Measurements from ENCODE around the gene MAPK13.
A peak's percentile ranks its signal among the peaks of the same experiment; 100 is the strongest.
"Not testable (repeated sequence)": the region's sequence is repeated elsewhere in the genome, so short reads cannot be mapped to it uniquely, and the experiment has no call there.

The MAPK13 gene

DNA sequence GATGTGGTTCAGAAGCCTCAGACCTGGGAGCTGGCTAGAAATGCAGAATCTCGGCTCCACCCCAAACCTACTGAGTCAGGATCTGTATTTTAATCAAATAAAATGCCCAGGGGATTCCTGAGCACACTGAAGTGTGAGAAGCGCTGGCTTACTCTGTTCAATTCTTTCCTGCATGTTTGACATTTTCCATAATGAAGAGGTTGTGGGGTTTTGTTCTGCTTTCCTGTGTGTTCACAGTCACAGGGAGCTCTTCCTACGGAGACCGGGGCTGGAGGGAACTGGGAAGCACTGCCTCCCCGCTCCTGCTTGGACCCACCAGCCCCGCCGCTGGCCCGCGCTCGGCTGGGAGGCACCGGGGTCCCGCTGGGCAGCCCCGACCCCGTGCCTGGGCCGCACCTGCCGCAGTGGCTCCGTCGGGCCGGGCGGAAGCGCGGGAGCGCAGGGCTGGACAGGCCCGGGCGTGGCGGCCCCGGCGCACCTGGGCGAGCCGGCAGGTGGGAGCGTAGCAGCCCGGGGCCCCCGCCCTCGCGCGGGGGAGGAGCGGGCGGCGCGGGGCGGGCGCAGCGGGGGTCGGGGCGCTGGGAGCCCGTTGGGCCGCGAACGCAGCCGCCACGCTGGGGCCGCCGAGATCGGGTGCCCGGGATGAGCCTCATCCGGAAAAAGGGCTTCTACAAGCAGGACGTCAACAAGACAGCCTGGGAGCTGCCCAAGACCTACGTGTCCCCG, at the start of gene MAPK13:
Gene MAPK13 (plus strand): TSS at position 573 of the 726 bp plus-strand sequence. CDS start 70 bp downstream, at position 643.
- DNase-seq, result no peak

DNA sequence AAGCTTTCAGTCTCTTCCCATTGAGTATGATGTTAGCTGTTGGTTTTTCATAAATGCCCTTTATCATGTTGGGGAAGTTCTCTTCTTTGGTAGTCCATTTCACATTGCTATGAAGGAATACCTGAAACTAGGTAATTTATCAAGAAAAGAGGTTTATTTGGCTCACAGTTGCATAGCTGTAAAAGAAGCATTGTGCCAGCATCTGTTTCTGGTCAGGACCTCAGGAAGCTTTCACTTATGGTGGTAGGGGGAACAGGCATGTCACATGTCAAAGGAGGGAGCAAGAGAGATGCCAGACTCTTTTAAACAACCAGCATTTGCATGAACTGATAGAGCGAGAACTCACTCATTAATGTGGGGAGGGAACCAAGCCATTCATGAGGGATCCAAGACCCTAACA, 48.0 kb upstream of the MAPK13 start:
- DNase-seq, result no peak

DNA sequence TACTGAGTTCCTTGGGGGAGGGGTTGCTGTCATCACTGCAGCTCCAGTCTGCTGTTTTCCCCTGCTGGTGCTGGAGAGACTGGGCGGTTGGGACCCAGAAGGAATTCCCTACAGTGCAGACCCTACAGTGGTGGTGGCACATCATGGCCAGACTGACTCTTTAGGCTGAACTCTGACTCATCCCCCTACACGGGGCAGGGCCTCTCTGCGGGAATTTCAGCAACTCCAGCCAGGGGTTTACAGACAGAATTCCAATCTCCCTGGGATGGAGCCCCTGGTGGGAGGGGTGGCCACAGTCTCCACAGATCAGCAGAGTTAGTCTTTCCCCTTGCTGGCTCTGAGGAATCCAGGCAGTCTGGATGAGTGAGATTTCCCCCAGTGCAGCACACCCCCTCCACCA, 46.9 kb upstream of the MAPK13 start:
- no peak for DNase-seq

DNA sequence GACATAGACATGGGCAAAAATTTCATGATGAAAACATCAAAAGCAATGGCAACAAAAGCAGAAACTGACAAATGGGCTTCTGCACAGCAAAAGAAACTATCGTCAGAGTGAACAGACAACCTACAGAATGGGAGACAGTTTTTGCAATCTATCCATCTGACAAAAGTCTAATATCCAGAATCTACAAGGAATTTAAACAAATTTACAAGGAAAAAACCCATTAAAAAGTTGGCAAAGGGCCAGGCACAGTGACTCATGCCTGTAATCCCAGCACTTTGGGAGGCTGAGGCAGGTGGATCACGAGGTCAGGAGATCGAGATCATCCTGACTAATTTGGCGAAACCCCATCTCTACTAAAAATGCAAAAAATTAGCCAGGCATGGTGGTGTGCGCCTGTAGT, 42.1 kb upstream of the MAPK13 start:
- not testable (repeated sequence) for DNase-seq

DNA sequence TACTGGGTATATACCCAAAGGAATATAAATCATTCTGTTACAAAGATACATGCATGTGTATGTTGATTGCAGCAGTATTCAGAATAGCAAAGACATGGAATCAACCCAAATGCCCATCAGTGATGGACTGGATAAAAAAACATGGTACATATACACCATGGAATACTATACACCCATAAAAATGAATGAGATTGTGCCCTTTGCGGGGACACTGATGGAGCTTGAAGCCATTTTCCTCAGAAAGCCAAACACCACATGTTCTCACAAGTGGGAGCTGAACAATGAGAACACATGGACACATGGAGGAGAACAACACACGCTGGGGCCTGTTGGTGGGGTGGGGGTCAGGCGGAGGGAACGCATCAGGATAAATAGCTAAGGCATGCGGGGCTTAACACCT, 41.3 kb upstream of the MAPK13 start:
- DNase-seq, result no peak

DNA sequence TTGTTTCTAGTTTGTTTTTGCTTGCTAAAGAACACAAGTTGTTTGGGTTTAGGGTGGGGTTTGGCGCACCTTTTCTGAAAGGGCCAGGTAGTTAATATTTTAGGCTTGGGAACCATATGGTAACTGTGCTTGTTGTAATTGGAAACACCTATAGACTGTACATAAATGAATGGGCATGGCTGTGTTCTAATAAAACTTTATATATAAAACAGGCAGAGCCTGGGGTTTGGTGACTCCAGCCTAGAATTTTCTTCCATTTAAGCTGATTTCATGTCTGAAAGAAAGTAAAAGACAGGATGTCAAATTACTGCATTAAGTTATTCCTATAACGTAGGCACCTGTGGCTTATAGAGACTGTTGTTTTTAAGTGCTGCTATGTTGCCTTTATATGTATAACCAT, 36.1 kb upstream of the MAPK13 start:
- no peak for DNase-seq

DNA sequence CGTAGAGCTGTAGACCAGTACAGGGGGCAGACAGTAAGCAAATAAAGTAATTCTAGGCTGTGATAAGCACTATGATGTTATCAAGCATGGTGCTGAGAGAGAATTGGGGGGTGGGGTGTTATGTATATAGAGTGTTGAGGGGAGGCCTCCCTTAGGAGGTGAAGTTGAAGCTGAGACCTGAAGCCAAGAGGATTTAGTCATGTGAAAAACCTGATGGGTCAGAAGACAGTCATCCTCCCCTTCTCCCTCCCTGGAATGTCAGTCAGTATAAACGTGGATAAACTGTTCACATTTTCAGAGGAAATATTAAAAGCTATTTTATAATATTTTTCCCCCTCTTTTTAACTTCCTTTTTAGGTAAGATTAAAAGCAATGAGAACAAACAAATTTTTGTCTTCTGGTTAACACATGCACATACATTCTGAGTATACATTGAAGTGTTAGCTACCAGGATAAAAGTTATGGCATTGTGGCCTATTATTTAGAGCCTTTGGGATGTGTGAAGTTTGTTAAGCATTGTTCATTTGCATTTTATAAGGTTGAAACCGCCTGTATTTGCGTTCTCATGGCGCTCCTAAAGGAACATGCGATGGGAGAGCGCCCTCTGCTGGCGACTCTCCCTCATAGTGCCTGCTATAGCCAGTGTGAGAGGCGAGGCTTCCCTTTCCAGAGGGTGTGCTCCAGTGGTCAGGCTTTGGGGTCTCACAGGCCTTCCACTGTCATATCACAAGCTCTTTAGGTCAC, 35.4 kb upstream of the MAPK13 start:
- peak; percentile 10 for DNase-seq

DNA sequence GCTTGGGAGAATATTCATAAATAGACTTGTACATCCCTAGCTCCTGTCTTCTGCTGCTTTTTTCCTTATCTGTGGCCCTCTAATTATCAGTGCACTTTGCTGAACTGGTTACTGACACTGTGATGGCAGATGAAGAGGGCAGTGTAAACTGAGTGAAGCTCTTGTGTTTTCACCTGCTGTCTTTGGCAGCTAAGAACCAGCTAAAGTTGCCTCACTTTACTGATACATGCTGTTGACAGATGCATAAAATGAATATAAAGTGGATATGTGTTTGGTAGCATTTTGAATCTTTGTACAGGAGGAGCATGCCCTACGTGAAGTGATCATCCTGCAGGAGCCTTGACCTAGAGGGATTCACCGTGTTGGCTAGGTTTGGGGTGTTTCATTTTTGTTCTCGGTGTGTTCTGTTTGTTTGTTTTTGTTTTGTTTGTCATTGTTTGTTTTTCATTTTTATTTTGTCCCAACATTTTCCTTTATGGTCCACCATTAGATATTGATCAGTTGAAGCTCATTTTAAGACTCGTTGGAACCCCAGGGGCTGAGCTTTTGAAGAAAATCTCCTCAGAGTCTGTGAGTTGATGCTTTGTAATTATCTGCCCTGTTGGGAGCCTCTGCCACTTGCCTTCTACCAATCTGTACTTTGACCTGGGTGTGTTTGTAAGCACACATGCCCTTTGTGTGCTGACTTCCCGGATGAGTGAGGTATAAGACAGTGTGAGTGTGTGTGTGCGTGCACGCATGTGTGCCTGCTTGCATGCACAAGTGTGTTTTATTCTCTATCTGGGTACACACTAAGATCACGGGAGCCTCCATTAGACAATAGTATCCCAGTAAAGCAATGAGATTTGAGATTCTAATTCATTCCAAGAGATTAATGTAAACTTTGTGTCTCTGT, 34.6 kb upstream of the MAPK13 start:
- no peak for DNase-seq

DNA sequence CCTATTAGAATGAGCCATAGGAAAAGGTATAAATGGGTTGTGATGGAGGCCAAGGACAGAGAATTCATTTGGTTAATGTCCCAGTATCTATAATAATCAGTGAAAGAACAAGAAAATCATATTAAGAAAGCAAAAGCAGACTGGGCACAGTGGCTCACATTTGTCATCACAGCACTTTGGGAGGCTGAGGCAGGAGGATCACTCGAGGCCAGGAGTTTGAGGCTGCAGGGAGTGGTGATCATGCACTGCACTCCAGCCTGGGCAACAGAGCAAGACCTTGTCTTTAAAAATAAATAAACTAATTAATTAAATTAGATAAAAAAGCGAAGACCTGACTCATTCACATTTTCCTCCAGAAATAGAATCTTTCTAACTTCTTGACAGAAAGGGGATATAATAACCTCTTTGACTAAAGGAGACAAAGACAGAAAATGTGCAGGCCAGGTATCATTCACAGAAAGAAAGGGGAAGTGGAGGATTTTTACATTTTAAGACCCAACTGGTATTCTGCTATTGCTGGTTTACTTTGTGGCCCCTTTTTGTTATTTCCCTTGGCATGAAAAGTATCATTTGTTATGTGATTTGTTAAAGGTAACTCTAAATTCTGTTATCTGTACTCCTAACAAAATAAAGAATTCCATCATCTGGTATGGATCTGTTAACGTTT, 31.9 kb upstream of the MAPK13 start:
- DNase-seq, result no peak

DNA sequence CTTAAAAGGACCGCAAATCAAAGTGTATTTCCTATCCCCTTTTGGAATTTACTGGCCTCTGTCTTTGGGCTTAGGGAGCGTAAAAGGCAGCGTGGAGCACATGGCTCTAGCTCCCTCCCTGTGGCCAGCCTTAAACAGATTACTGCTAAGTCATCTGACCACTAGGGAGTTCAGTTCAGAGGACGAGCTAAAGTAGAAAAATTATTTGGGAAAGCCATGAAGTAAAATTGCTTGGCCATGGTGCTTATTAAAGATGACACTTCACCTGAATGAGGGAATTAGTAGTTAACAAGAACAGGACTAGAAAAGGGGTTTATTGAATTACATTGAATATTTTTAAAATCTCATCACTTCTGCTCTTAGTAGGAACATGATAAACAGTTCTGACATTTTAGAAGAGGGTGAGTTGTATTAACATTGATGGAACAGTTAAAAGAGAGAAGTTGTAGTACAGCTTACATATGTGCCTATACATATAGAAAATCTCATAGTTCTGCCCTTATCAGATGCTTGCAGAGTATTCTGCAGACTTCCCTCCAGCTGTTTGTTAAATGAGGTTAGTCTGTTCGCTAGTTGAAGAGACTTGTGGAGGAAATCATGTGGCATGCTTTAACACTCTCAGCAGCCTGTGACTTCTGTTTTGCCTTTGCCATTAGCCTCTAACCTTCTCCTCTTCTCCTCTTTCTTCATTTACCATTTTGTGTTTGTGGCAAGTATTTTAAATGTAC, 31.2 kb upstream of the MAPK13 start:
- no peak for DNase-seq

DNA sequence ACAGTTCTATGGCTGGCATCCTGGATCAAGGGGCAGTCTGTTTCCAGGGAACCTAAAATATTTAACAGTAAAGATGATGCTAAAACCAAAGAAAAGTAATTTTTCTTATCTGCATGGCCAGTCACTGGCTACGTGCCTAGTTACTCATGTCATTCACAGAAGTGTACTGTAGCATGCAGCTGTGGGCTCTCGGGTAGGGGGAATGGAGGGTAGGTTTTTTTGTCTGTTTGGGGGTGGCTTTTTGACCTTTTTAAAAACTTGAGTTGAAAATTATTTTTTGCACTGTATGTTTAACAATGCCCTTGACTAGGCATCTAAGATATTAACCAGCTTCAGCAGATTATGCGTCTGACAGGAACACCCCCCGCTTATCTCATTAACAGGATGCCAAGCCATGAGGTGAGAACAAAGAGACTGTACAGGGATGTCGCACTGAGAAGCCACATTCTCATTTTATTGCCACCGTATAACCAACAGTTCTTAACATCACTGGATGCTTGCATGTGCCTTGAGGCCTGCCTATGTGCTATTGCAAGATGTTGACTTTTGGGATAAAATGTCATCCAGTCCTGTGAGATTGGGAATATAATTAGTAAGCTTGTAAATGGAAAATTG, 30.3 kb upstream of the MAPK13 start:
- DNase-seq, result no peak

DNA sequence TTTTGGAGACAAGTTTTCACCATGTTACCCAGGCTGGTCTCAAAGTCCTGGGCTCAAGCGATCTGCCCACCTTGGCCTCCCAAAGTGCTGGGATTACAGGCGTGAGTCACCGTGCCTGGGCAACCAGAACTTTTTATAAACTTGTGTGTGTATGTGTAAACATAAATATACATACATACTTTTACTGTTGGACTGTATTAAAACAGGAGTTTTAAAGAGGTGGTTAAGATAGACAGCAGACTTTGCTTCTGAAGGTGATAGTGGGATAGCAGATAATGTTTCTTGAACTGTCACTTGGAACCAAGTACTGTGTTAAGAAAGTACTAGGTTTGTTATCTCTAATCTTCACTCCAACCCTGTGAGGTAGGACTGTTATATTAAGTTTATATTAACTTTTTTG, 28.6 kb upstream of the MAPK13 start:
- DNase-seq, result no peak

DNA sequence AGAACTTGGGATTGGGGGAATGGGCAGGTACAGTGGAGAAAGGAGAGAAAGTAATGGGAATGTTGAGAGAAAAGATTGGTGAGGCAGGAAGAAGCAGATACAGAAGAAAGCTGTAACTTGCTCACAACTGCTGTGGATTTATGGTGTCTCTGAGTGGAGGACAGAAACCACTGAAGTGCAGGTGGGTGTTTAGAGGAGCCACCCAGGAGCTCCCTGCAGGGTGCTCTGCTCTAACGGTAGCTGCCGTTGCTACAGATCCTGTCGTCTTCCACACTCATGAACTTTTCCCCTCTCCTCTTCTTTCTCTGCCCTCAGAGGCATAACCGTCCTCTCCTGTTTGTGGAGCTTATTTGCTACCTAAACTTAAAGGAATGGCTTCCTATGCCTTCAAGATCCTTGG, 27.5 kb upstream of the MAPK13 start:
- DNase-seq, result no peak

DNA sequence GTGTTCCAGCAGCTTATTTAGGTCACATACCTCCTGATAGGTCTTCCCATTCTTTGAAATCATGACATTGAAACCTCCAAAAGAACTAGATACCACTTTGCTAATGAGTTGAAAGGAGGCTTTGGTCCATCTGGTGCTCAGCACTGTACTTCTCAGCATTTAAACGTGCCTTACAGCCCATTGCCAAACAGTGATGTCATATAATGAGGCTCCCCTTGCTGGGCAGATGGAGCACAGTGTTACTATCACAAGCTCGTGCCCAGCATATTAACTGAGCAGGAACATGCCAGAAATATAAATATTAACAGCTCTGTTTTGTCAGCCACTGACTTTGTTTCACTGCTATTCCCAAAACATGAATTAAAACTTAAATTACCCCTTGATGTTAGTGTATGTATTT, 25.5 kb upstream of the MAPK13 start:
- DNase-seq, result no peak

DNA sequence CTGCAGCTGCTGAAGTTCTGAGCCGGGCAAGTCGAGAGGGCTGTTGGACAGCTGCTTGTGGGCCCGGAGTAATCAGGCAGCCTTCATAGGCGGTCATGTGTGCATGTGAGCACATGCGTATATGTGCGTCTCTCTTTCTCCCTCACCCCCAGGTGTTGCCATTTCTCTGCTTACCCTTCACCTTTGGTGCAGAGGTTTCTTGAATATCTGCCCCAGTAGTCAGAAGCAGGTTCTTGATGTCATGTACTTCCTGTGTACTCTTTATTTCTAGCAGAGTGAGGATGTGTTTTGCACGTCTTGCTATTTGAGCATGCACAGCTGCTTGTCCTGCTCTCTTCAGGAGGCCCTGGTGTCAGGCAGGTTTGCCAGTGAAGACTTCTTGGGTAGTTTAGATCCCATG, 21.2 kb upstream of the MAPK13 start:
- no peak for DNase-seq

DNA sequence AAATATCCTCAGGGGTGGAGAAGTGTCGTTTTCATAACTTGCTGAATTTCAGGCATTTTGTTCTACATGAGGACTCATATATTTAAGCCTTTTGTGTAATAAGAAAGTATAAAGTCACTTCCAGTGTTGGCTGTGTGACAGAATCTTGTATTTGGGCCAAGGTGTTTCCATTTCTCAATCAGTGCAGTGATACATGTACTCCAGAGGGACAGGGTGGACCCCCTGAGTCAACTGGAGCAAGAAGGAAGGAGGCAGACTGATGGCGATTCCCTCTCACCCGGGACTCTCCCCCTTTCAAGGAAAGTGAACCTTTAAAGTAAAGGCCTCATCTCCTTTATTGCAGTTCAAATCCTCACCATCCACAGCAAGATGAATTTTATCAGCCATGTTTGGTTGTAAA, 20.3 kb upstream of the MAPK13 start:
- DNase-seq, result no peak

DNA sequence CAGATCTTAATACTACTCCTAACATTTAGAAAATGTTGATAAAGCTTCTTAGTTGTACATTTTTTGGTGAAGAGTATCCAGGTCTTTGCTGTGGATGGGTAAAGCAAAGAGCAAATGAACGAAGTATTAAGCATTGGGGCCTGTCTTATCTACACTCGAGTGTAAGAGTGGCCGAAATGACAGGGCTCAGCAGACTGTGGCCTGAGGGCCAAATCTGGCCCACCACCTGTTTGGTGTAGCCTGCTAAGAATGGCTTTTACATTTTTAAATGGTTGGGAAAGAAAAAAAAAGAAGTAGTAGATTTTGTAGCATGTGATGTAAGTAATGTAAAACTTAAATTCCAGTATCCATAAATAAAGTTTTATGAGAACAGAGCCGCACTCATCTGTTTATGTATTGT, 19.4 kb upstream of the MAPK13 start:
- DNase-seq, result no peak

DNA sequence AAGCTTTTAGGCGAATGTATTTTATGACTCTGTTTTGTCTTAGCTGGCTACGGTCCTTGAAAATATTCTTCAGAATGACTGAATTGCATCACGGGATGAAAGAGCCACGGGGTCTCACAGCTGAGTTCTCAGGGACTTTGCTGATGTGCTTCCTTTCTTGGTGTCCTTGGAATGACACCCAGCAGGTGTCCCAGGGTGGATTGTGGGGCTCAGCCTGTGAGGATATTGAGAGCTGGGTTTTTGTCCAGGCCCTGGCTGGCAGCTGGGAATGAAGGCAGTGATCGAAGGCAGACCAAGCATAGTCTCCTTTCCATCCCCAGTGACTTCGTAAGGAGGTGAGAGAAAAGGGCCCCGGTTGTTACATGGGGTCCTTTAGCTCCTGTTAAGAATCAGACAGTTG, 18.8 kb upstream of the MAPK13 start:
- no peak for DNase-seq

DNA sequence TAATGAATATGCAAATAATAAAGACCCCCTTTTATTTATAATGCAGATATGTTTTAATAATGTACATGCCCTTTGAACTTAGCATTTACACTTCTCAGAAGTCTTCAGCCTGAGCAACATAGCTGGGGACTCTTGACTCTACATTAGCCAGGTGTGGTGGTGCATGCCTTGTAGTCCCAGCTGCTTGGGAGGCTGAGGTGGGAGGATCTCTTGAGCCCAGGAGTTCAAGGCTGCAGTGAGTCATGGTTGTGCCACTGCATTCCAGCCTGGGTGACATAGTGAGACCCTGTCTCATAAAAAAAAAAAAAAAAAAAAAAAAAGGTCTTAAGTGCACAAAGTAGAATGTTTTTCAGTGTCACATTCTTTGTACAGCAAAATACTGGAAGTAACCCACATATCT, 17.3 kb upstream of the MAPK13 start:
- no peak for DNase-seq

DNA sequence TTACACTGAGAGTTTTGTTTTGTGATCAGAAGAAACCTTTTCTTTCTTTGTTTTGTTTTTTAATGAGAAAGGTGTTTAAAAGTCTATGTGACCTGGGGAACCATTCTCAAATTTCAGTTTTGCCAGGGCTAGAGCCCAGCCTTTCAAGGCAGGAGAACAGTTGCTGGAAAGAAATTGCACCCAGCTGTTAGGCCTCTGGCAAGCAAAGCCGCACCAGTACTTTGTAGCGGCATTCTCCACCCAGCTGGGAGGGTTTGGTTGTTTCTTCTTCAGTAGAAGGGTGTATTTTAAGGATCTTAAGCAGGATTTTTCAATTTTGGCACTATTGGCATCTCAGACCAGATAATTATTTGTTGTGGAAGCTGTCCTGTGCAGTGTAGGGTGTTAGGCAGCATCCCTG, 16.6 kb upstream of the MAPK13 start:
- DNase-seq, result no peak

DNA sequence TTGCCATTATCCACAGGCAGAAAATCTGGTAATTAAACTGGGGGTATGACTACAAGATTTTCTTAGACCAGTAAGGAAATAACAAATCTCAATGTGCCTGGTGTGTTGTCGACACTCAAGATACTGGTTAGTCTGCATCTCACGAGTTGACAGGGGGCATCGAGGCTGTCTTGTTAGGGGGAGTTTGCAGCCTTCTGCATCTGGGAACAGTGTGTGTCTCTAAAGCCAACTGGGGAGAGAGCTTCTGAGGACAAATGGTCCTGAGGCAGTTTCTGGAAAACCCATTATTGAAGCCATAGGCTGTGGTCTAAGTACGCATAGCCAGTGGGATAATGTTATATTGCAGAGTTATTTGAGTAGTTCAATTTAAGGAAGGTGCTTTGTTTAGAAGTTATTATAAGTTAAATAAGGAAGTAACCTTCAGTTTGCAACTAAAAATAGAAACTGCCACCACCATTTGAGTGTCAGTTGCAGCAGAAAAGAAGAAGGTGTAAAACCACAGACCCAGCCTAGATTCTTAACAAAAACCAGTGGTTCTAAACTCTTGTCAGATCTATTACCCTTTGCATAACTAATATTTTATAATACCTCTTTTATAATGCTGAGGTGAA, 15.4 kb upstream of the MAPK13 start:
- no peak for DNase-seq

Measured in T1000 (cell line).